ENCODE data around the gene DEPDC5. TPM values are rescaled to one million over a fixed set of nuclear protein-coding genes. Genes with fewer than 3 reads are reported as not detected.

DEPDC5 gene
- total RNA-seq, 1 donor from 2014 or later: 37.1 TPM

- Histone ChIP-seq H3K4me2 (no peak overlapping the region), H3K79me2 (ENCODE audit: low read depth) (no peaks in the 10 kb centered on the region), H4K20me1 (ENCODE audit: low read depth) (no peaks in the 10 kb centered on the region), H3K27me3 (no peaks in the 10 kb centered on the region), H3K9ac (no peak overlapping the region), H3K27ac (no peak overlapping the region), H3F3A (ENCODE audit: low read depth) (no peaks in the 10 kb centered on the region), H3K4me1 (no peaks in the 10 kb centered on the region), H3K9me3 (ENCODE audit: low read depth) (no peaks in the 10 kb centered on the region), H3K4me3 (no peak overlapping the region), H3K36me3 (no peaks in the 10 kb centered on the region), H2AFZ (replicated peaks) (no peak overlapping the region)
- H3K9me3 Mint-ChIP-seq: no peaks in the 10 kb centered on the region
- no peak overlapping the region for H3K4me3 Mint-ChIP-seq
- H3K4me1 Mint-ChIP-seq: peaks cover 6% of the 10 kb centered on the region
- TF ChIP-seq EZH2phosphoT487 (IDR thresholded peaks at IDR 0.05): no peak
- no peak for TF ChIP-seq EZH2 (IDR thresholded peaks at IDR 0.05)
- TF ChIP-seq, protein P1, sequence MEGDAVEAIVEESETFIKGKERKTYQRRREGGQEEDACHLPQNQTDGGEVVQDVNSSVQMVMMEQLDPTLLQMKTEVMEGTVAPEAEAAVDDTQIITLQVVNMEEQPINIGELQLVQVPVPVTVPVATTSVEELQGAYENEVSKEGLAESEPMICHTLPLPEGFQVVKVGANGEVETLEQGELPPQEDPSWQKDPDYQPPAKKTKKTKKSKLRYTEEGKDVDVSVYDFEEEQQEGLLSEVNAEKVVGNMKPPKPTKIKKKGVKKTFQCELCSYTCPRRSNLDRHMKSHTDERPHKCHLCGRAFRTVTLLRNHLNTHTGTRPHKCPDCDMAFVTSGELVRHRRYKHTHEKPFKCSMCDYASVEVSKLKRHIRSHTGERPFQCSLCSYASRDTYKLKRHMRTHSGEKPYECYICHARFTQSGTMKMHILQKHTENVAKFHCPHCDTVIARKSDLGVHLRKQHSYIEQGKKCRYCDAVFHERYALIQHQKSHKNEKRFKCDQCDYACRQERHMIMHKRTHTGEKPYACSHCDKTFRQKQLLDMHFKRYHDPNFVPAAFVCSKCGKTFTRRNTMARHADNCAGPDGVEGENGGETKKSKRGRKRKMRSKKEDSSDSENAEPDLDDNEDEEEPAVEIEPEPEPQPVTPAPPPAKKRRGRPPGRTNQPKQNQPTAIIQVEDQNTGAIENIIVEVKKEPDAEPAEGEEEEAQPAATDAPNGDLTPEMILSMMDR (IDR thresholded peaks at IDR 0.05): no peak
- no peak overlapping the region for H3K27ac Mint-ChIP-seq
- DNase-seq (ENCODE audit: low spot score): no peak
- peaks cover 3% of the 10 kb centered on the region for H3K27me3 Mint-ChIP-seq (ENCODE audit: insufficient read depth, low read depth)
- H3K36me3 Mint-ChIP-seq: peaks cover 14% of the 10 kb centered on the region
These were observed 130.2 kb downstream of the DEPDC5 start for GRCh38 chr22:31883989-31884388.

DNA sequence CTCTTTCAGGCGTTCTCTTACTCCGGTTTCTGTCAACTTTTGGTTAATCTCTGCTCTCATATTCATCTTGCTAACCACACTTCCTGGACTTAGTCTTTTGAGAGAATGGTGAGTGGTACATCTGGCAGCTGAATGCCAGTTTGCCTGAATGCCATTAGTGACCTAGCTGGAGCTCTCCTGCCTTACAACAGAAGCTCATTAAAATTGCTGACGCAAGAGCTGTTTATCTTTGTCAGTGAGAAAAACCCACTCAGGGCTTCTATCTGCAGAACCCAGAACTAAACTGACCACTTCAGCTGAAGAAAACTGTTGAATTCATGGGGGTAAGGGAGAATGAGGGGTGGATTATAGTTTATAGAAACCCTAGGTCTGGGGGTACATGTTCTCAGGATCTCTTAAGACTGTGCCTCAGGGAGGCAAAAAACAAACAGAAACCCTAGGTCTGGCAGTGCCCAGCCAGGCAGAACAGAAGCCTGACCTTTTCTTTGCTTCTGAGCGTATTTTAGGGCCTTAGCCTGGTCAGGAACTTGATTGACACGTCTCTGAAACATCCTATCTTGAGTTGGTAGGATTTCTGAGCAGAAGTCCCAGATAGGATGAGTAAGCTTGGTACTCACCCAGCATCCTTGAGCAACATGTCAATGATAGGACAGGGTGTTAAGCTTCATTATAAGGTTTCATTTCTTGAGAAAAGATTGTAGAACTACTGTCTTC is 137.7 kb downstream of the DEPDC5 start:
- Histone ChIP-seq H2AFZ (replicated peaks) (no peak overlapping the region), H3K4me2 (peak overlapping the region; percentile 0)
- H3K27ac Mint-ChIP-seq: peak overlapping the region; percentile 3

GRCh38 chr22:31892080-31892433 is 138.2 kb downstream of the DEPDC5 start:
- Histone ChIP-seq H4K20me1 (ENCODE audit: low read depth) (no peaks in the 10 kb centered on the region), H3K36me3 (no peaks in the 10 kb centered on the region), H3K9ac (no peak overlapping the region), H3K4me3 (no peak overlapping the region), H3K79me2 (ENCODE audit: low read depth) (no peaks in the 10 kb centered on the region), H3F3A (ENCODE audit: low read depth) (peaks cover 4% of the 10 kb centered on the region), H3K4me1 (peaks cover 8% of the 10 kb centered on the region), H3K27ac (no peak overlapping the region), H3K9me3 (ENCODE audit: low read depth) (no peaks in the 10 kb centered on the region), H2AFZ (replicated peaks) (no peak overlapping the region), H3K4me2 (no peak overlapping the region), H3K27me3 (no peaks in the 10 kb centered on the region)
- no peak for DNase-seq (ENCODE audit: low spot score)
- Mint-ChIP-seq H3K9me3 (no peaks in the 10 kb centered on the region), H3K36me3 (peaks cover 18% of the 10 kb centered on the region), H3K27me3 (ENCODE audit: insufficient read depth, low read depth) (no peaks in the 10 kb centered on the region), H3K4me1 (peaks cover 41% of the 10 kb centered on the region), H3K27ac (no peak overlapping the region), H3K4me3 (no peak overlapping the region)
- TF ChIP-seq, protein P1 (IDR thresholded peaks at IDR 0.05): no peak
- TF ChIP-seq EZH2 (IDR thresholded peaks at IDR 0.05): no peak
- TF ChIP-seq EZH2phosphoT487 (IDR thresholded peaks at IDR 0.05): no peak

More for the DNA sequence above, 137.7 kb downstream of the DEPDC5 start:
- Histone ChIP-seq H3K9me3 (ENCODE audit: low read depth) (no peaks in the 10 kb centered on the region), H3K9ac (no peak overlapping the region), H3K4me3 (no peak overlapping the region), H3K27me3 (no peaks in the 10 kb centered on the region), H3K36me3 (no peaks in the 10 kb centered on the region), H4K20me1 (ENCODE audit: low read depth) (no peaks in the 10 kb centered on the region), H3K4me1 (peaks cover 8% of the 10 kb centered on the region), H3K79me2 (ENCODE audit: low read depth) (no peaks in the 10 kb centered on the region), H3K27ac (peak overlapping the region; percentile 57), H3F3A (ENCODE audit: low read depth) (peaks cover 4% of the 10 kb centered on the region)
- peaks cover 41% of the 10 kb centered on the region for H3K4me1 Mint-ChIP-seq
- peak; percentile 18 for DNase-seq (ENCODE audit: low spot score)
- peaks cover 18% of the 10 kb centered on the region for H3K36me3 Mint-ChIP-seq
- no peak overlapping the region for H3K4me3 Mint-ChIP-seq
- H3K27me3 Mint-ChIP-seq (ENCODE audit: insufficient read depth, low read depth): no peaks in the 10 kb centered on the region
- no peaks in the 10 kb centered on the region for H3K9me3 Mint-ChIP-seq
- TF ChIP-seq EZH2phosphoT487 (IDR thresholded peaks at IDR 0.05): no peak
- TF ChIP-seq, protein P1 (IDR thresholded peaks at IDR 0.05): no peak
- TF ChIP-seq EZH2 (IDR thresholded peaks at IDR 0.05): no peak

All from neural progenitor cell (in vitro differentiated cells).